ENCODE measurements around the gene ECHS1.

The ECHS1 gene

DNA sequence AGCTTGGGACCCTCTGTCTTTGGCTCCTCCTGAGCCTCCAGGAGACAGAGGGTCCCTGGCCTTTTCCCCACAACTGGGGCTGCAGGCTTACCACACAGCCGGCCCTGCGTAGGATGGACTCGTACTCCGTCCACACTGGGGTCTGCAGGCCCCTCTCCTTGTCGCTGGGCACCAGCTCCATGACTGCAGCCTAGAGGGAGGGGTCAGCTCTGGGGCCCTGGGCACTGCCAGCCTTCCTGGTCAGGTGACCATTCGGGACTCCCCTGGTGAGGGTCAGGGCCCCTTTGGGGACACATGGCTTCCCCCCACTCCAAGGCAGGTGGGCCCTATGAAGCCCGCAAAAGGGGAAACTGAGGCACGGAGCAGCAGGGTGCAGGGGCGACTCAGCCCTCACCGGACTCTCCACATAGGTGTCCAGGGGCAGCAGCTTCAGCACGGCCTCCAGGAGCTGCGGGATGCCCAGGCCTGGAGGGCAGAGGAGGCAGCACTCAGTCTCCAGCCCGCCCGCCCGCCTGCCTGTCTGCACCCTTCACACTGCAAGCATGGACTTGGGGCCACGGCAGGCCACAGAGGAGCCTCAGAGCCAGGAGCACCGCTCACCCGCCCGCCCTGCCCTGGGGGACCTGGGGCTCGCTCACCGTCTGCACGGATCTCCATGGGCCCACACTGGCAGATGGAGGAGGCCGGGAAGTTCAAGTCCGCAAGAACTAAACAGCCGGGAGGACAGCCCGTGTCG, 16.4 kb downstream of the ECHS1 start:
- POLR2A ChIA-PET, result no interaction called here
- no peak for DNase-seq (ENCODE audit: extremely low spot score)
- CTCF ChIA-PET, result interaction anchor here (1.0 to 3.1 kb wide), 5 partner anchors 10 to 110 kb away, joined by 3 to 16 read pairs (median 3); no protein-coding TSS in a partner anchor
- TF ChIP-seq, protein P1, sequence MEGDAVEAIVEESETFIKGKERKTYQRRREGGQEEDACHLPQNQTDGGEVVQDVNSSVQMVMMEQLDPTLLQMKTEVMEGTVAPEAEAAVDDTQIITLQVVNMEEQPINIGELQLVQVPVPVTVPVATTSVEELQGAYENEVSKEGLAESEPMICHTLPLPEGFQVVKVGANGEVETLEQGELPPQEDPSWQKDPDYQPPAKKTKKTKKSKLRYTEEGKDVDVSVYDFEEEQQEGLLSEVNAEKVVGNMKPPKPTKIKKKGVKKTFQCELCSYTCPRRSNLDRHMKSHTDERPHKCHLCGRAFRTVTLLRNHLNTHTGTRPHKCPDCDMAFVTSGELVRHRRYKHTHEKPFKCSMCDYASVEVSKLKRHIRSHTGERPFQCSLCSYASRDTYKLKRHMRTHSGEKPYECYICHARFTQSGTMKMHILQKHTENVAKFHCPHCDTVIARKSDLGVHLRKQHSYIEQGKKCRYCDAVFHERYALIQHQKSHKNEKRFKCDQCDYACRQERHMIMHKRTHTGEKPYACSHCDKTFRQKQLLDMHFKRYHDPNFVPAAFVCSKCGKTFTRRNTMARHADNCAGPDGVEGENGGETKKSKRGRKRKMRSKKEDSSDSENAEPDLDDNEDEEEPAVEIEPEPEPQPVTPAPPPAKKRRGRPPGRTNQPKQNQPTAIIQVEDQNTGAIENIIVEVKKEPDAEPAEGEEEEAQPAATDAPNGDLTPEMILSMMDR (IDR thresholded peaks at IDR 0.05; ENCODE audit: control extremely low read depth, extremely low read depth, low read depth, missing control alignments), result no peak

DNA sequence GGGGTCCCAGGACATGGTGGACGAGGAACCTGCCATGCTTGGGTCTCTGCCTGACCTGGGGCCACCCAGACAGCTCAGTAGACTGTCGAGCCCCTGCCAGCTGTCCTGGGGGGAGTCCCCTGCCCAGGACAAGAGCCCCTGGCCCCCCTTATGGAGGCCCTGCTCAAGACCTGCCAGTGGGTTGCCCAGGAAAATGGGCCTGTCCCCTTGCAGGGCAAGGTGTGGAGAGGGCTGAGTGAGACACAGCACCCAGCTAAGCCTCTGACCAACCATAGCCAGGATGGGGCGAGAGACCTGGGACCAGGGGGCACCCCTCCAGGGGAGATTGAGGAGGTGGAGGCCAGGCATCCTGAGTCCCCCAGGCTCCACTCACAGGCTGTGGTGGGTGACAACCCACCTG, 17.2 kb downstream of the ECHS1 start:
- no peak for DNase-seq (ENCODE audit: extremely low spot score)
- TF ChIP-seq, protein P1 (IDR thresholded peaks at IDR 0.05; ENCODE audit: control extremely low read depth, extremely low read depth, low read depth, missing control alignments), result no peak
- POLR2A ChIA-PET, result no interaction called here
- CTCF ChIA-PET, result interaction anchor here (1.0 to 3.1 kb wide), 4 partner anchors 26 to 109 kb away, joined by 3 to 16 read pairs (median 4); no protein-coding TSS in a partner anchor

DNA sequence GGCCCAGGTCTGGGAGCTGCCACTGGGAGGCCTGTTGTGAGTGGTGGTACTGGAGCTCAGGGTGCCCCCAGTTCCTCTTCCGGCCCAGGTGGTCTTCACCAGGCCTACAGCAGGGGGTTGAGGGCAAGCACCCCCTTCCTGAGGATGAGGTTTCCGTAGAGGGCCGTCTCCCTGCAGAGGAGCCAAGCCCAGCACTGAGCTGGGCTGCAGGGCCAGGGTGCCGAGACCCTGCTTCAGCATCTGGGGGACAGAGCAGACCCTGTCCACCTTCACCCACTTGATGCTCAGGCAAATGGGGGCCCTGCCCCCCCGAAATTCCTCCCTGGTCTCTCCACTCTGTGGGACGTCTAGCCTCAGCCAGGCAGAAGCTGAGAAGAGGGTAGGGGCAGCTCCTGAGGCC, 17.9 kb downstream of the ECHS1 start:
- POLR2A ChIA-PET, result no interaction called here
- DNase-seq (ENCODE audit: extremely low spot score), result no peak
- CTCF ChIA-PET, result interaction anchor here (1.3 to 3.1 kb wide), 2 partner anchors 26 to 108 kb away, joined by 3 to 16 read pairs; no protein-coding TSS in a partner anchor
- TF ChIP-seq, protein P1 (IDR thresholded peaks at IDR 0.05; ENCODE audit: control extremely low read depth, extremely low read depth, low read depth, missing control alignments), result no peak

DNA sequence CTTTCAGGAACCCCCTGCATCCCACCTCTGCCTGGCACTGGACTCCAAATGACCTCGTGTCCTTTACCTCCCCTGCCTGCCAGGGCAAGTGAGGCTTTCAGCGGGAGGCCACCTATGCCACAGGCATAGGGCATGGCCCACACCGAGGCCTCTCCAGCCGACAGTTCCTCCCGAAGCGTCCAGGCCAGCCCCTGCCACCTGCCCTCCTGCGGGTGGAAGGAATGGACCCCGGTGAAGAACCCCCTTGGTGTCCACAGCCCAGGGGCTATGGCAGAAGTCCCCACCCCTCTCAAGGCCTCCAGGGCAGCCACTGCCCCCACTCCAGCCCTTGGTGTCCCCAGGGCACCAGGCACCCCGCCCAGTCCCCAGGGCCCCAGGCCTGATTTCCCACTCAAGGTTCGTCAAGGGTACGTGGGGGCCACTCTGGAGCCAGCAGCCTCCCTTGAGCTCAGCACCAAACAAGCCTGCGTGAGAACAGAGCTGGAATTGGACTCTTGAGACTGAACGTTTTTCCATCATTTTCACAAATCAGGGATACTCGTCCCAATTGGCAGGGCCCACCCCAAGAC, 18.4 kb downstream of the ECHS1 start:
- TF ChIP-seq, protein P1 (IDR thresholded peaks at IDR 0.05; ENCODE audit: control extremely low read depth, extremely low read depth, low read depth, missing control alignments), result no peak
- ChIA-PET POLR2A (no interaction called here), CTCF (interaction anchor here (3.1 kb wide), 1 partner anchor 25 kb away, joined by 16 read pairs; no protein-coding TSS in a partner anchor)
- no peak for DNase-seq (ENCODE audit: extremely low spot score)

DNA sequence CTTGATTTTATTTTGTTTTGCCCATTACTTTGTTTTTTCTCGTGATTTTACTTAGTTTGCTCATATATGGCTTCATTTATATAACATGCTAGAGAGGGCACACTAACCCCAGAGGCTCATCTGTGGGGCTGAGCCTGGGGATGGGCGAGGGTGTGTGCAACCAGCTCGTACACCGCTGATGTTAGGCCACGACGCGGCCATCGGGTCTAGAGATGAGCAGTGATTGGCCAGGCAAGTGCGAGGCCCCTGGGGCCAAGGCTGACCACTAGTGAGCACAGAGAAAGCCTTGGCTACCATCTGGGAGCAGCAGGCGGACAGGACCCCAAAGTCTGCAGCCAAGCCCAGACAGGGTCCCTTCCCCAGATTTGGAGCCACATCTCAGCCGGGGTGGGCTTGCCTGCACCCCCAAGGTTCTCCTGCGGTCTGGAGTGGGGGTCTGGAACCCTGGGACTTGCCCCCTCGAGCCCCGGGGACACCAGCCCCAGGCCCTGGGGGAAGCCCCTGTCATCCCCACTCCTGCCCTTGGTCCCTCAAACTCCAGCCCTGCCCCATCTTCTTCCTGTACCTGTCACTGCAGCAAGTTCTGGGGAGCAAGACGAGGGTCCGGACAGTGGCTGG, 19.1 kb downstream of the ECHS1 start:
- ChIA-PET CTCF (interaction anchor here (1.1 to 4.4 kb wide), 3 partner anchors 8 to 25 kb away, joined by 3 to 23 read pairs (median 3); no protein-coding TSS in a partner anchor), POLR2A (no interaction called here)
- no peak for DNase-seq (ENCODE audit: extremely low spot score)
- TF ChIP-seq, protein P1 (IDR thresholded peaks at IDR 0.05; ENCODE audit: control extremely low read depth, extremely low read depth, low read depth, missing control alignments), result no peak

DNA sequence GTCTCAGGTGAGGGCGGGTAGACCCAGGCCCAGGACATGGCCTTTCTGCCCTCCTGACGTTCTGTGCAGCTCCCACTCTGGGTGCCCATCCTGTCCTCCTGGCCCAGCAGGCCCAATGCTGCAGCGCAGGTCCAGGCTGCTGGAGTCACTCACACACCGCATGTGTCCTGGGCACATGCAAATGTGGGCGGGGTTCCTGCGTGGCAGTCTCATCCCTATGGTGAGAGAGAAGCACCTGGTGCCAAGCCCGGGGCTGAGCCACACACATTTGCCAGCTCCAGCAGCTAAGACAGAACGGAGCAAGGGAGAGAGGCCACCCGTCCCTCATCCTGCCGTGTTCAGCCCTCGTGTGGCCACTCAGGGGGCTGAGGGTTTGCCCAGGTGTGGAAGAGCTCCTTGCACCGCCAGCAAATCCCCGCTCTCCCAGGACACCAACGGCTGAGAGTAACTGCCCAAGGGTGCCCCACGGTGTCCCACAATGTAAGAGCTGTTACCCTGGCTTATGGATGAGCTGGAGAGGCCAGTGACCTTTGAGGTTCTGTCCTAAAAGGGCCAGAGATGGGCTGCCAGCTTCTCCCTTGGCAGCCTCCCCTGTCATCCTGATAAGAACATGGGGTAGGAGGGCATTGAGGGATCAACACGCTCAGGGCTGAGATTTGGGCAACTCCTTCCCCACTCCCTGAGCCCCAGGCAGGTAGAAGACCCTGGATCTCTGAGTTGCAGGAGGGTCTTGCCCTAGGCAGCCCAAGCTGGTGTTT, 19.8 kb downstream of the ECHS1 start:
- CTCF ChIA-PET, result interaction anchor here (1.1 to 4.4 kb wide), 3 partner anchors 9 to 24 kb away, joined by 3 to 23 read pairs (median 3); no protein-coding TSS in a partner anchor
- no peak for DNase-seq (ENCODE audit: extremely low spot score)
- POLR2A ChIA-PET, result no interaction called here
- TF ChIP-seq, protein P1 (IDR thresholded peaks at IDR 0.05; ENCODE audit: control extremely low read depth, extremely low read depth, low read depth, missing control alignments), result no peak

Measured in GM10248 (cell line).